ENCODE data around the gene MAMDC4. TPM values are rescaled to one million over a fixed set of nuclear protein-coding genes. Genes with fewer than 3 reads are reported as not detected.
A peak's percentile ranks its signal among the peaks of the same experiment; 100 is the strongest.
"Not testable (repeated sequence)": the region's sequence is repeated elsewhere in the genome, so short reads cannot be mapped to it uniquely, and the experiment has no call there.

MAMDC4 gene
- total RNA-seq, 1 donor from 2014 or later, result 38.6 TPM

- no peak for DNase-seq (ENCODE audit: low spot score)
Observed at GRCh38 chr9:136862849-136863622, 10.9 kb downstream of the MAMDC4 start.

DNA sequence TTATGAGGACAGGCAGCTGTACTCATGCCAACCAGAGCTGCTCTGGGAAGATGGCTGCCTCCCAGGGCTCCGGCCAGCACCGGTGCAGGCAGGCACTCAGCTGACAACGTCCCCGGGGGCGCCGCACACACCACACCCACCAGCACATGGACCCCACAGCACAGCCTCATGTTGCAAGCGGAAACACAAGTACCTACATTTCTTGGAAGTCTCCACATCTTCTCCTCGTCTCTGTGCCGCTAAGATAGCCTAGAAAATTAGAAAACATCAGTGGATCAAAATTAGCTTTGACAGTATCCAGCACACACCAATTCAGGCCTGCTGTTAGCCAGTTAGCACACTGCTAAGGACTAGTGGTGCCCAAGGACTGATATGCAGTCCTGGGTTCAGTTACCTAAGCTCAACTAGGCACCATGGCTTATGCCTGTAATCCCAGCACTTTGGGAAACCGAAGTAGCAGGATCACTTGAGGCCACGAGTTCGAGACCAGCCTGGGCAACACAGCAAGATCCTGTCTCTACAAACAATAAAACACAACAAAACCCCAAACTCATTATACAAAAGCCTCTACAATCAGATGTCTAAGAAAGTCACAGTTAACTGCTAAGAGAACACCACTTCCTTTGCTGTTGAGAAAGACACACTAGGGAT is 11.6 kb downstream of the MAMDC4 start:
- DNase-seq (ENCODE audit: low spot score), result no peak

DNA sequence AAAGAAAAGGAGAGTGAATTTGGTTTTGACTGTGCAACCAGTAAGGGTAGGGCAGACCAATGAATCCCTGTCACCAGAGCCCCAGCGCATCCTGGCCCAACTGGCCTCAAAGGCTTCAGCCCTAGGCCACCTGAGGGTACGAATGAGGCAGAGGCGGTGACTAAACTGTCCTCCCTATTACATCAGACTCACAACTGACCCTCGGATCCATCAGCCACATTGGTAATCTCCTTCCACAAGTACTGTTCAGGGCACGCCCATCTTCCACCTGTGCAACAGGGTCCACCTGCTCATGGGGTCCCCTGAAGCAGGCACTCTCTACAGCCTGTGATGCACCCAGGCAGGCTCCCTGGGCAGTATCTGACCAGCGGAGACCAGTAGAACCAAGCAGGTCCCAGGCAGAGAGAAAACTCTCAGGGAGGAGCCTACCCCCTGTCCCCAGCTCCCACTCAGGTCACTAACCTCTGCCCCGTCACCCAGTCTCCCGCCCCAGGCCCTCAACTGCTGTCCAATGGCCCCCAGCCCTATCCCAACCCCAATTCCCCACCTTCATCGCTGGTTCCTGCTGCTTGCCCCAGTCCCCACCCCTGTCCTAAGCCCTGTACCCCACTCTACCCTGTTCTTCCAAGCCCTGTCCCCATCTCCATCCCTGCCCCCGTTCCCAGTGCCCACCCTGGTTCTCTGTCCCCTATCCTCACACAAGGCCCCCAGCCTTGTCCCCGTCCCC is 13.1 kb downstream of the MAMDC4 start:
- no peak for DNase-seq (ENCODE audit: low spot score)

DNA sequence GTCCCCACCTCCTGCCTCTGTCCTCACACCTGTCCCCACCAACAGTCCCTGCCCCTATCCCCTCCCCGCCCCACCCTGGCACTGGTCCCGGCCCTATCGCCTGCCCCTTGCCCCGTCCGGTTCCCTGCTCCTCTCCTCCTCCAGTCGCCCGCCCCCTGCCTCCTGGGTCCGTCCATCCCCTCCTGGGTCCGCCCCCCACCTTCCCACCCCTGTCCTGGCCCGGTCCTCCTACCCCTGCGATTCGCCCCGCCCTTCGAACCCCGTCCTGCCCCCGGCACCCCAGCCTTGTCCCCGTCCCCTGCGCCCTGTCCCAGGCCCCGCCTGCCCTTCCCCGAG is 13.6 kb downstream of the MAMDC4 start:
- no peak for DNase-seq (ENCODE audit: low spot score)

DNA sequence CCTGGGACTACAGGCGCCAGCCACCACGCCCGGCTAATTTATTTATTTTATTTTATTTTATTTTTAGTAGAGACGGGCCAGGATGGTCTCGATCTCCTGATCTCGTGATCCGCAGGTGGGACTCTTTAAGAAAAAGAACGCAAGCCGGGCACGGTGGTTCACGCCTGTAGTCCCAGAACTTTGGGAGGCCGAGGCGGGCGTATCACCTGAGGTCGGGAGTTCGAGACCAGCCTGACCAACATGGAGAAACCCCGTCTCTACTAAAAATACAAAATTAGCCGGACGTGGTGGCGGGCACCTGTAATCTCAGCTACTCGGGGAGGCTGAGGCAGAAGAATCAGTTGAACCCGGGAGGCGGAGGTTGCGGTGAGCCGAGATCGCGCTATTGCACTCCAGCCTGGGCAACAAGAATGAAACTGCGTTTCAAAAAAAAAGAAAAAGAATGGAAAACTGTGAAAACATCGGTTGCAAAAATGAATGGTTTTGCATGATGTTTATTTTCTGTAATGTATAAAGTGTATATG is 14.8 kb downstream of the MAMDC4 start:
- not testable (repeated sequence) for DNase-seq (ENCODE audit: low spot score)

DNA sequence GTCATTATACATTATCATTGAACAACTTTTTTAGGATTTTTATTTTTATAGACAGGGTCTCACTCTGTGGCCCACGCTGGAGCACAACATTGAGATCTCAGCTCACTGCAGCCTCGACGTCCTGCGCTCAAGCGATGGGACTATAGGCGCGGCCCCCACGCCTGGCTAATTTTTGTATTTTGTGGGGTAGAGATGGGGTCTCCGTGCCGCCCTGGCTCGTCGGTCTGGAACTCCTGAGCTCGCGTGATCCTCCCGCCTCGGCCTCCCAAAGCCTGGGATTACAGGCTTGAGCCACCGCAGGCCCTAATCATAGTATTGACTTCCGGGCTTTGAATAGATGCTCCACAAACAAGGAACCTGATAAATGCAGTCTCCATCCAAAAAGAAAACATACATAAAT is 15.3 kb downstream of the MAMDC4 start:
- no peak for DNase-seq (ENCODE audit: low spot score)

- DNase-seq (ENCODE audit: low spot score), result no peak
Observed at GRCh38 chr9:136867917-136868316, 15.8 kb downstream of the MAMDC4 start.

DNA sequence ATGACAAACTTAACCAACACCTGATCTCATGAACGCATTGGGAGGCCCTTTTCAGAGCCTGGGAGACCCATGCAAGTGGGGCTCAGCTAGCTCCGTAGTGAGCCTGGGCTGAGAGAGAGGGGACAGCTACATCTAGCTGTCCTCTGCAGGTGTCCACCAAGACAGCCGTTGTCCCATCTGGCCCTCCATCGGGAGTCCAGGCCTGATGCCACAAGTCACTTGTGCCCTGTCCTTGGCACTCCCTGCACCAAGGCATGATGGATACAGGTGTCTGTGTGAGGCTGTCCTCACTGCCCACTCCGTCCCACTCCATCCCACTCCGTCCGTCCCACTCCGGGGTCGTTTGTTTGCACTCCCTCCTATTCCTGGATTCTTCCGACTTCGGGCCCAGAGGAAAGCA is 16.5 kb downstream of the MAMDC4 start:
- DNase-seq (ENCODE audit: low spot score), result no peak

- not testable (repeated sequence) for DNase-seq (ENCODE audit: low spot score)
Observed at GRCh38 chr9:136869611-136870010, 17.5 kb downstream of the MAMDC4 start.

DNA sequence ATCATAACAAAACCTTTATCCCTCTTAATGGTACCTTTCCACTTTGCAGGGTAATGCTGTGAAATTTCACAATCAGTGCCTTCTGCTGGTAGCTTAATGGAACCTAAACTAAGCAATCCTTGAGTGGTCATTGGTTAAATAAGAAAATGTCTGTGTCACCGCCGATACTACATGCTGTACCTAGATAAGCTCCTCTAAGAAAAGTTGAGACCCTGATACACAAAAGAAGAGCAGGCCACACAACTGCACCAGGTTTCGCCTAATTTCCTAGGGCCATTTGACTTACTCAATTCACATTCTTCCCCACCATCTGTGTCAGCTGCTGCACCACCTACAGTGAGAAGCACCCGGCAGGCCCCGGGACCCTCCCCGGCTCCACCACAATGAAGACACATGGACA is 23.0 kb downstream of the MAMDC4 start:
- no peak for DNase-seq (ENCODE audit: low spot score)

- no peak for DNase-seq (ENCODE audit: low spot score)
Observed at GRCh38 chr9:136876476-136876875, 24.3 kb downstream of the MAMDC4 start.

DNA sequence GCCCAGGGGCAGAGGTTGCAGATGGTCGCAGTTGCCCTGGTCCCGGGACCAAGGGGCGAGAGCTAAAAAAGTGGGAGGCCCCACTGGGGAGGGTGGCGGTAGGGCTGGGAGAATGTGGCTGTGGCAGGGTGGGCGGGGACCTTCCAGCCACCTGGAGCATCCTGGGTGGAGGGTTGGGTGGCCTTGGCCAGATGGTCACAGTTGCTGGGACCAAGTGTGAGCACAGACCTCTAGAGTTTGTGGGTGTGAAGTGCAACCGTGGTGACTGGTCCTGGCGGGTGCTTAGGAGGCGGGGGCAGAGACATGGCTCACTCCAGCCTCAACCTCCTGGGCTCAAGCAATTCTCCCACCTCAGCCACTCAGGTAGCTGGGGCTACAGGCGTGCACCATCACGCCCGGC is 28.5 kb downstream of the MAMDC4 start:
- no peak for DNase-seq (ENCODE audit: low spot score)

DNA sequence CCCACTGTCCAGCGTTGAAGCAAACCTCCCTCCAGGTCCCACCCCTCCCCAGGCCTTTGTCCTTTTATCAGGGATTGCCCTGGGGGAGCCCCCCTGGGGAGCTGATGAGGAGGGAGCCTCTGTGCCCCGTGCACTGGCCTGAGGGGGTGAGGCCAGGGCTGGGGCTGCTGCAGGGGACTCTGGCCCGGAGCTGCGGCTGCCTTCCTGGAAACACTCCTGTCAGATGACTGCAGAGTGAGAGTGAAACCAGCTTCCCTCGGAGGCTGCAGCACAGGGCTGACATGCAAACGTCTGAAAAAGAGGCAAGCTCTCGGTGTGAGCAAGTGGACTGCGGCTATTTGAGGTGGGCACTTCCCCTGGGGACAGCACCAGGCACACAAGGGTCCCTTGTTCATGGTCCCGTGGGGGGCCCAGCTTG is 29.6 kb downstream of the MAMDC4 start:
- no peak for DNase-seq (ENCODE audit: low spot score)

GRCh38 chr9:136882109-136882946 is 30.2 kb downstream of the MAMDC4 start:
- DNase-seq (ENCODE audit: low spot score), result peak; percentile 68

DNA sequence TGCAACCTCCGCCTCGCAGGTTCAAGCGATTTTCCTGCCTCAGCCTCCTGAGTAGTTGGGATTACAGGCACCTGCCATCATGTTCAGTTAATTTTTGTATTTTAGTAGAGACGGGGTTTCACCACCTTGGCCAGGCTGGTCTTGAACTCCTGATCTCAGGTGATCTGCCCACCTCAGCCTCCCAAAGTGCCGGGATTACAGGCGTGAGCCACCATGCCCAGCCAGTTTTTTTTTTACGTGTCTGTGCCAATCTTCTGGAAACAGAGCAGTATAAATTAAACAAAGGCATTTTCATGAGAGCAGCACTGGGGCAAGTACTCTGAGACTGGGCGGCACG is 30.8 kb downstream of the MAMDC4 start:
- not testable (repeated sequence) for DNase-seq (ENCODE audit: low spot score)

GRCh38 chr9:136883670-136884069 is 31.5 kb downstream of the MAMDC4 start:
- DNase-seq (ENCODE audit: low spot score), result not testable (repeated sequence)

DNA sequence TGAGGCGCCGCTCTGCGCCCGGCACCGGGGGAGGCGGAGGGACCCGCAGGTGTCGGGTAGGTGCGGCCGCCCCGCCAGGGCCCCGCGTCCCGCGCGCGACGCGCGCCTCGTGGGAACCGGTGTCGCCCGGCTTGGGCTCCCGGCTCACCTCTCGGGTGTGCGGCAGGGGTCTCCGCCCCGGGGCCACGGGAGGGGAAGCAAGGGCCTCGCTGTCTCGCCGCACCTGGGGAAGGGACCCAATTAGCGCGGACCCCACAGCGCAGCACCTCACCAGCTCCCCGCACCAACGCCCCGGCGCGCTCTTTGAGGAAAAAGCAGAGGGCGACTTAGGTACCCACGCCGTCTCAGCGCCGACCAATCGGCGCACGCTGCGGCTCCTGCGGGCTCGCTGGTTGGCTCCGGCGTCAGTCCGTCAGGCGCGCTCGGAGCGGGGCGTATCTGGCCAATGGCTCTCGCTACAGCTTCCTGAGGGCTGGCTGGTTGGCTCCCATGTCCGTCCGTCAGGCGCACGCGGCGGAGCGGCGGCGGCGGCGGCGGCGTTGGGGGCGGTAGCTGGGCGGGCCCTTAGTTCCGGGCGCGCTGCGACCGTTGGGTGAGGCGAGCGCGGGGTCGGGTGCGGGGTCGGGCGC is 33.9 kb downstream of the MAMDC4 start, which contains the start of gene TRAF2:
Gene TRAF2 (plus strand): TSS at position 567 of the 629 bp plus-strand sequence. CDS start 12,225 bp downstream, outside the sequence.
- peak; percentile 99 for DNase-seq (ENCODE audit: low spot score)

DNA sequence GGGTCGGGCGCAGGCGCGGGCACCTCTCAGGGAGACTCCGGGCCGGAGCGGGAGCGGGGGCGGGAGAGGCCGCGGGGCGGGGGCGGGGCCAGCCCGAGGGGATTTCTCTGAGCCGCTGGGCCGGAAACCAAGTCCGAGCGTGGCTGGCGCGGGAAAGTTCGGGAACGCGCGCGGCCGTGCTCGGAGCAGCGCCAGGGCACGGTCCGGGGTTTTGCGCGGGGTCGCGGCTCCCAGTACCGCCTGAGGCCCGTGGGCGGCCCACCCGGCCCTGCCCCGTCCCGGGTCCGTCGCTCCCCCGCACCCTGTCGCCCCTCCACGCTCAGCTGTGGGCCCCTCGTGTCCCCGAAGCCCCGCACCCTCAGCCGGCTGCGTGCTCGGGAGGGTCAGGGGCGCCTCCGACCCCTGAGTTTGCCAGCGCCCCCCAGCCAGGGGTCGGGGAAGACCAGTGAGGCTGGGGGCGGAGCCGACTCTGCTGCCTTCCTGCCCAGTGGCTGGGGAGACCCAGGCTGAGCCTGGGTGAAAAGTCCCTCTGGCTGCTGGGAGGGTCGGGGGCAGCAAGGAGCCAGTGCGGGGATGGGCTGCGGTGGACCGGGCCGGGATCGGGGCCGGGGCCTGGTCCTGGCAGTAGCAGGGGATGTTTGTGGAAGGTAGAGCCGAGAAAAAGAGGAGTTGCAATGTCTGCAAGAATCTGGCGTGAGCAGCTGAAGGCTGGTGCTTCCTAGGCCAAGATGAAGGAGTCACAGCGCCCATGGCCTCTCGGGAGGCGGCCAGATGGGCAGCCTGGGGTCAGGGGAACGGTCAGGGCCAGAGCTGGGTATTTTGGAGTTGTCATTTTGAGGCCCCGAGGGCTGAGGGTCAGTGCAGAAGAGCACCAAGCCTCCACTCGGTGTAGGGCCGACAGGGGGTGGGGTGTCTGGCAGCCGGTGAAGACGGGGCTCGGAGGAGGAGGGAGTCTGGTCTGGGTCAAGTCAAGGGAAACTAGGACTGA is 34.8 kb downstream of the MAMDC4 start:
- no peak for DNase-seq (ENCODE audit: low spot score)

DNA sequence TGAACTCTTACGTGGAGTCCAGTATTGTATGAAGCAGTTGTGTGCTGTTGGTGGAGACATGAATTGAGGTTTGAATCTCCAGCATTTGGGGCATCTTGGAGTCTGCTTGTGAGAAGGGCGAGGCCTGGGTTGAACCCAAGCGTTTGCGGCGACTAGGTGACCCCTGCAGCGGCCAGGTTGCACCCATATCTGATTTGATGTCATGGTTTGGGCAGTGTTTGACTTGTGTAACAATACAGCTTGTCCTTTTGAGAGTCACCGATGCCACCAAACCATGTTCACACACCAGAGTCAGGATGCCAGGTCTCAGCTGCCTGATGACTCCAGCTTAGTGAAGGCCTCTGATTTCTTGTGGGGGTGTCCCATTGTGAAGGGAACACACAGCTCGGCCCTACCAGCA is 36.3 kb downstream of the MAMDC4 start:
- no peak for DNase-seq (ENCODE audit: low spot score)

DNA sequence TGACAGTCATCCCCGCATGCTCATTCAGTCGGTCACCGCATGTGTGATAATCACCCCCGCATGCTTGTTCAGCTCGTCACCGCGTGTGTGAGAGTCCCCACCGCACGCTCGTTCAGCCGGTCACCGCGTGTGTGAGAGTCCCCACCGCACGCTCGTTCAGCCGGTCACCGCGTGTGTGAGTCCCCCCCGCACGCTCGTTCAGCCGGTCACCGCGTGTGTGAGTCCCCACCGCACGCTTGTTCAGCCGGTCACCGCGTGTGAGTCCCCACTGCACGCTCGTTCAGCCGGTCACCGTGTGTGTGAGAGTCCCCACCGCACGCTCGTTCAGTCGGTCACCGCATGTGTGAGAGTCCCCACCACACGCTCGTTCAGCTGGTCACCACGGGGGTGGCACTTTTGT is 37.7 kb downstream of the MAMDC4 start:
- DNase-seq (ENCODE audit: low spot score), result no peak
